Ramos (cell line): ENCODE measurements around the gene RCC1.
"Not testable (repeated sequence)": the region's sequence is repeated elsewhere in the genome, so short reads cannot be mapped to it uniquely, and the experiment has no call there.

Experiments used
- in situ Hi-C: fragments of 300-500 bp; cut with MboI; formaldehyde crosslinking; loops from one replicate; pipeline ENCODE4 v1.14.3; 2022; ENCODE audit warnings: low sequenced_read_pairs; ENCODE audit not compliant: unreplicated experiment

The RCC1 gene, protein sequence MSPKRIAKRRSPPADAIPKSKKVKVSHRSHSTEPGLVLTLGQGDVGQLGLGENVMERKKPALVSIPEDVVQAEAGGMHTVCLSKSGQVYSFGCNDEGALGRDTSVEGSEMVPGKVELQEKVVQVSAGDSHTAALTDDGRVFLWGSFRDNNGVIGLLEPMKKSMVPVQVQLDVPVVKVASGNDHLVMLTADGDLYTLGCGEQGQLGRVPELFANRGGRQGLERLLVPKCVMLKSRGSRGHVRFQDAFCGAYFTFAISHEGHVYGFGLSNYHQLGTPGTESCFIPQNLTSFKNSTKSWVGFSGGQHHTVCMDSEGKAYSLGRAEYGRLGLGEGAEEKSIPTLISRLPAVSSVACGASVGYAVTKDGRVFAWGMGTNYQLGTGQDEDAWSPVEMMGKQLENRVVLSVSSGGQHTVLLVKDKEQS

DNA sequence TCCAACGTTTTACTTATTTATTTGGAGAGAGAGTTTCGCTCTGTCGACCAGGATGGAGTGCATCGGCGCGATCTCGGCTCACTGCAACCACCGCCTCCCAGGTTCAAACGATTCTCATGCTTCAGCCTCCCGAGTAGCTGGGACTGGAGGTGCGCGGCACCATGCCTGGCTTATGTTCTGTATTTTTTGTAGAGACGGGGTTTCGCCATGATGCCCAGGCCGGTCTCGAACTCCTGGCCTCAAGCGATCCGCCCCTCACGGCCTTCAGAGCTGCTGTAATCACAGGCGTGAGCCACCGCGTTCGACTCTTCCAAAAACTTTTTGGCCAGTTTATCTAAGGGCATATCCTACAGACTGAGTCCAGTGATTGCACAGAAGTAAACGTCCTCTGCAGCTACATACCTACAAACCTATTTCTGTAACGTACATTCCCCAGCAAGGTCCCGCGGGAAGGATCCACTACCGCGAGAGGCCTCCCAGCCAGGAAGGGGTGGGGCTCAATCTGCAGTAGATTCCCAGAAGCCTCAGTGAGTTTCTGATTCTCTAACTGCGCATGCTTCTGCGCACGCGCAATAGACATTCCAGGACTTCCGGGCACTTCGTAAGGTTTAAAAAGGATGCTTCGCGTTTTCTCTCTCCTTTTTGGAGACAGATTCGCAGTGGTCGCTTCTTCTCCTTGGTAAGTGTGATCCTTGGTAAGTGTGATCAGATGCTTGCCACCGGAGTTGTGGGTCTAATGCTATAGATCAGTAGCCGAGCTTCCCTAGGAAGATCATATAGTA is at the start of gene RCC1:
Gene RCC1, plus strand, starts transcription at position 638 of the 782 bp plus-strand sequence. CDS start 23,824 bp downstream, outside the sequence.
- in situ Hi-C loops, result loop anchor here (10.0 kb wide), 1 partner anchor 261 kb away; no protein-coding TSS in a partner anchor

DNA sequence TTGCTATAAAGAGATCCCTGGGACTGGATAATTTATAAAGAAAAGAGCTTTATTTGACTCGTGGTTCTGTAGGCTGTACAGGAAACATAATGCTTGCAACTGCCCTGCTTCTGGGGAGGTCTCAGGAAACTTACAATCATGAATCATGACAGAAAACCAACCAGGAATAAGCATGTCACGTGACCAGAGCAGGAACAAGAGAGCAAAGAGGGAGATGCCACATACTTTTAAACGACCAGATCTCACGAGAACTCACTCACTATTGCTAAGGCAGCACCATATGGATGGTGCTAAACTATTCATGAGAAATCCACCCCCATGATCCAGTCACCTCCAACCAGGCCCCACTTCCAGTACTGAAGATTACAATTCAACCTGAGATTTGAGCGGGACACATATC is 49.8 kb upstream of the RCC1 start:
- in situ Hi-C loops, result no loop called here

DNA sequence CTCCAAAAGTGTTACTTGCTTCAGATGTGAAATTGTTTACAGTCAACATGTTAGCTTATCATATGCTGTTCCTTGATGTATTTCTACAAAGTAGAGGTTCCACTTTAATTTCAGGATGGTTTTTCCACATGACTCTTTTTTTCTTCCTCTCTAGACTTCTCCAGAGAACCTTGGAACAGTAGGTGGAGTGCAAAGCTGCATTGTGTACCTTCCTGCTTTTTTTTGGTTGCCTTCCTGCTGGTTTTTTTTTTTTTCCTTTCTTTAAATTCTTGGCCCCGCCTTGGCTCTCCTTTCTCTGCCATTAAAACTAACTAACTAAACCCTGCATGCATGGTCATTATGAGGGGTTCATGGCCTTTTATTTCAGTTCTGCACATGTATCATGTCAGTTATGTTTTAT is 48.2 kb upstream of the RCC1 start:
- in situ Hi-C loops, result no loop called here

DNA sequence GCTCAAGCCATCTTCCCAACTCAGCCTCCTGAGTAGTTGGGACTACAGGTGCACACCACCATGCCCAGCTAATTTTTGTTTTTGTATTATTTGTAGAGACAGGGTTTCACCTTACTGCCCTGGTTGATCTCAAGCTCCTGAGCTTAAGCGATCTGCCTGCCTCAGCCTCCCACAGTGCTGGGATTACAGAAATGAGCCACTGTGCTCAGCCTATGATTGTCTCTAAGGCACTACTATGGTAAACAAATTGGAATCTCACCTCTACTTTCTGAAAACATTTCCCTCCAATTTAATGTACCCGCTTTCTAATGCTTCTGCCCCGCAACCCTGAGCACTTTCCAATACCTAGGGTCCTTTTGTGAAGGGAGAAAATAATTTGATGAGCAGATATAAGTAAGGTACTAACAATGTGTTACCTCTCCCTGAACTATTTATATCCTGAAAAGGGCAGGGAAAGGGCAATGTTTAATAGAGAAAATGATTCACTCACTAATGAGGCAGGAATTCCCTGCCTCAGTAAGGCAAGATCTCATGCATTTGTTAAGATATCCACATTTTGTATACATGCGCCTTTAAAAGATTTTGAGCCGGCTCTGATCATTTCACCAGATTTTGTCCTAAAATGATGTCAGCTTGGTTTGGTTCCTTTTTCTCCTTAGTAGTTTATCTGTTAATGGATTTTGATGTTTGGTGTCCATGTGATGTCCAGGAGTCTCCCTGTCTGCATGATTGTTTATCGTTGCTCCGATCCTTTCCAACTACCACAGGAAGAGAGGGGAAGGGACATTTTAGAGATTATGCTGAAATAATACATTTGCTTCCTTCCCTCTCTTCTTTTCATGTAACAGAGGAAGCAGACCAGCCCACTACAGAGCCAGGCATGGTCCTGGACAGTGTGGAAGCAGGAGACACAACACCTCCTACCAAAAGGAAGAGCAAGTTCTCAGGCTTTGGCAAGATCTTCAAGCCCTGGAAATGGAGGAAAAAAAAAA is 47.3 kb upstream of the RCC1 start:
- in situ Hi-C loops, result no loop called here

DNA sequence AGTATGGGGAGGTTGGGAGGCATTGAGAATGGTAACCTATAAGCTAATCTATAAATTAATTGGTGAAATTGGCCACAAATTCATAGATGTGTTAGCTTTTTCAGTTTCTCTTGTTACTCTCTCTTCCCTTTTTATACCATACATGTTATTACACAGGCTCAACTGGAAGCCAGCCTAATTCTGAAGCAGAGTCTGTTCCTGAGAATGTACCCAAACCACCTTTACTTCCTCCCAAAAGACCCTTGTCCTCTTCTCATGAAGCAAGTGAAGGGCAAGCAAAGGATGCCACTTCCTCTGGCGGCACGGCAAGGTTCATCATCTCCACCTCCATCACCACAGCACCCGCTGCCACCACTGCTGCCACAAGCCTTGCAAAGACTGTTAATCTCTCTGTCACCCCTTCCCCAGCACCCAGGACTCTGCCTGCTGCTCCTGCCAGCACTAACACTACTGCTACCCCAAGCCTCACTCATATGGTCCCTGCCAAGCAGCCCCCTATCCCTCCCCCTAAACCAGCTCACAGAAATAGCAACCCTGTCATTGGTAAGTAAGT is 39.5 kb upstream of the RCC1 start:
- in situ Hi-C loops, result no loop called here

DNA sequence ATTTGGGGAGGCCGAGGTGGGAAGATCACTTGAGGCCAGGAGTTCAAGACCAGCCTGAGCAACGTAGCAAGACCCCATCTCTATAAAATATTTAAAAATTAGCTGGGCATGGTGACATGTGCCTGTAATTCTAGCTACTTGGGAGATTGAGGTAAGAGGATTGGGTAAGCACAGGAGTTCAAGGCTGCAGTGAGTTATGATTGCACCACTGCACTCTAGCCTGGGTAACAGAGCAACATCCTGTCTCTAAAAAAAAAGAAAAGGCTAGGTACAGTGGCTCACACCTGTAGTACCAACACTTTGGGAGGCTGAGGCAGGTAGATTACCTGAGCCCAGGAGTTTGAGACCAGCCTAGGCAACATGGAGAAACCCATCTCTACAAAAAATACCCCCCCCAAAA is 35.7 kb upstream of the RCC1 start:
- in situ Hi-C loops, result no loop called here

DNA sequence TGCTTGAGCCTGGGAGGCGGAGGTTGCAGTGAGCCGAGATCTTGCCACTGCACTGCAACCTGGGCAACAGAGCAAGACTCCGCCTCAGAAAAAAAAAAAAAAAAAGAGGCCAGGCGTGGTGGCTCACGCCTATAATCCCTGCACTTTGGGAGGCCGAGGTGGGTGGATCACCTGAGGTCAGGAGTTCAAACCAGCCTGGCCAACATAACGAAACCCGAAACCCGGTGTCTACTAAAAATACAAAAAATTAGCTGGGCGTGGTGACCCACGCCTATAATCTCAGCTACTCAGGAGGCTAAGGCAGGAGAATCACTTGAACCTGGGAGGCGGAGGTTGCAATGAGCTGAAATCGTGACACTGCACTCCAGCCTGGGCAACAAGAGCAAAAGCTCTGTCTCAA is 26.3 kb upstream of the RCC1 start:
- in situ Hi-C loops, result not testable (repeated sequence)

DNA sequence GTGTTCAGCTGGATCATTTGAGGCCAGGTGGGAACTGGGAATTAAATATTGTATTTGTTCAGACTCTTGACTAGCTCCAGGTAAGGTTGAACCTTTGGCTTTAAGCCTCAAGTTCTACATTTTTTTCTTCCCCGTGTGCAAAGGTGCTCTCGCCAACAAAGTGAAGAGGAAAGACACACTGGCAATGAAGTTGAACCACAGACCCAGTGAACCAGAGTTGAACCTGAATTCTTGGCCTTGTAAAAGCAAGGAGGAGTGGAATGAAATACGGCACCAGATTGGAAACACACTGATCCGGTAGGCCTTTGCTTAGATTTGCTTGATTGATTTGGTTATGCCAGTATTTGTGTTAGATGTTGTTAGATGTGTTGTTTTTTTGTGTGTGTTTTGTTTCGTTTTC is 25.5 kb upstream of the RCC1 start:
- in situ Hi-C loops, result no loop called here

DNA sequence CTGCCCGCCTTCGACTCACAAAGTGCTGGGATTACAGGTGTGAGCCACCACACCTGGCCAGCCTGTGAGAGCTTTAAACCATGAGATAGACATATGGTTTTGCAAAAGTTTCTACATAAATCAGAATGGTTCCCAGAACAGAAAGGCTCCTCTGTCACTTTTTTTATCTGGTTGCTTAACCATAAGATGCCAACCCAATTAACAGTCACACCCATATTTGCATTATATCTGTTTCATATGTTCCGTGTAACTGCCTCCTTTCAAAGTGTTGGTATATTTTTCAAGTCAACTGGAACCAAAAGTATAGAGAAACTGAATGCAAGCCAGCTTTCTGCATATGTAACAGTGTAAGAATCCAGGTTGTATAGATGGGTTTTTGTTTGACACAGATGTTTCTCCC is 23.7 kb upstream of the RCC1 start:
- in situ Hi-C loops, result no loop called here

DNA sequence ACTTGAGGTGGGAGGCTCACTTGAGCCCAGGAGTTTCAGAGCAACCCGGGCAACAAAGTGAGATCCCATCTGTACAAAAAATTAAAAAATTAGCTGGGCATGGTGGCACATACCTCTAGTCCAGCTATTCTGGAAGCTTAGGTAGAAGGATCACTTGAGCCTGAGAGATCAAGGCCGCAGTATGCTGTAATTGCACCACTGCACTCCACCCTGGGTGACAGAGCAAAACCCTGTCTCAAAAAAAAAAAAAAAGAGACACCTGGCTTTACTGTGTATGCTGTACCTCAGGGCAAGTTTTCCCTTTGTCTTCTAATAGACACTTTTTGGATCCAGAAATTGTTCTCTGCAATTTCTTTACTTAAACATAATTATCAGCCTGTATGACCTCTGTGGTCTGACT is 23.1 kb upstream of the RCC1 start:
- in situ Hi-C loops, result no loop called here

DNA sequence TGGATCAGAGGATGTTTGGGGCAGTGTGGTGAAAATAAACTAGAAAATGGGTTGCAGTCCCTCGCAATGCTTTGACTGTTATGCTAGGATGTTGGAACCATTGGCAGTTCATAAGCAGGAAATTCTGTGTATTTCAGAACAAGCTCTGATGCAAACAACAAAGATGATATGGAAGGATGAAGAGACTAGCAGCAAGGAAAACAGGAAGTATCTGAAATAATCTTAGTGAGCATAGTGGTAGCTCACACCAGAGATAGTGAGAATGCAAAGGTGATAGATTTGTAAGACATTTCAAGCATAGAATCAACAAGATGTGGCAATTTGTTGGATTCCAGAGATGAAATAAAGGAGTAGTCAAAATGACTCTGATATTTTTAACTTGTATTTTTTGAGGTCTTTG is 11.1 kb upstream of the RCC1 start:
- in situ Hi-C loops, result no loop called here

DNA sequence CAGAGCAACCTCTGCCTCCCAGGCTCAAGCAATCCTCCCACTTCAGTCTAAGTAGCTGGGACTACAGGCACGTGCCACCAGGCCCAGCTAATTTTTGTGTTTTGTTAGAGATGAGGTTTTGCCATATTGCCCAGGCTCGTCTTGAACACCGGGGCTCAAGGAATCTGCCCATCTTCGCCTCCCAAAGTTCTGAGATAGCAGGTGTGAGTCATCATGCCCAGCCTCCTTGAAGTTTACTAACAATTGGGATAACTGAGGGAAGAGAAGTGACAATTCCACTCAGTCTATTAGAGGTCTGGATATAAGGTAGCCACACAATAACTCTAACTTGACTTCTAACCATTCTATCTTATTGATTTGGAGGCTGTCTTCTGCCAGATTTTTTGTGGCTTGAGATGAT is 6.3 kb upstream of the RCC1 start:
- in situ Hi-C loops, result no loop called here

DNA sequence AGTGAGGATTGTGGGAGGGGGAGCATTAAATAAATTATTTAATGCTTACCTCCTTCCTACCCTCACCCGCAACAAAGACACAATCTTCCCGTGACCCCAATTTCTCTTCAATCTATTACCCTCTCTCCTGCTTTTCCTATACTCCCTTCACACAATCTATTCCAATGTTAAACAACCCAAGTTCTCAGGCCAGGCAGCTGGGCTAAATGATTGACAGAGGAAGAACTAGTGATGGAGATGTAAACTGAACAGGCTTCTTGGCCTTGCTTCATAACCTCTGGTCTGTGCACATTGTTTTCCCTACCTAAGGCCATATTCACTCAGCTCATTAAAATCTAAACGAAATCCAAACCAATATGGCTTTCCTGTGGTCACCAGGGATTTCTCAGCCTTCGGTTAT is 3.9 kb upstream of the RCC1 start:
- in situ Hi-C loops, result loop anchor here (10.0 kb wide), 1 partner anchor 257 kb away; no protein-coding TSS in a partner anchor

DNA sequence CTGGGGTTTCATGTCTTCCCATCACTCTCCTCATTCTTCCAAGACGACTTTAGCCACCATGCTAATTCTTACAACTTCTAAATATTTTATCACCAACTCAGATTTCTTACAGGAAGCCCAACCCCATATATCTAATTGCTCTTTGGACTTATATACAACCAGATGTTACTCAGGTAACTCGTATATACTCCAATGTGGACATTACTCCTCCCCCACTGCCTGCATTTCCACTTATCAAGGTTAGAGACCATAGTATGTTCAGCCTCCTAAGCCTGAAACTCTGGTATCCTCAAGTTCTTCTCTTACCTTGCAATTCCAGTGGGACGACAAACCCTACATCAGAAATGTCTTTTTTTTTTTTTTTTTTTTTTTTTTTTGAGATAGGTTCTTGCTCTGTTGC is 2.7 kb upstream of the RCC1 start:
- in situ Hi-C loops, result loop anchor here (10.0 kb wide), 1 partner anchor 258 kb away; no protein-coding TSS in a partner anchor

DNA sequence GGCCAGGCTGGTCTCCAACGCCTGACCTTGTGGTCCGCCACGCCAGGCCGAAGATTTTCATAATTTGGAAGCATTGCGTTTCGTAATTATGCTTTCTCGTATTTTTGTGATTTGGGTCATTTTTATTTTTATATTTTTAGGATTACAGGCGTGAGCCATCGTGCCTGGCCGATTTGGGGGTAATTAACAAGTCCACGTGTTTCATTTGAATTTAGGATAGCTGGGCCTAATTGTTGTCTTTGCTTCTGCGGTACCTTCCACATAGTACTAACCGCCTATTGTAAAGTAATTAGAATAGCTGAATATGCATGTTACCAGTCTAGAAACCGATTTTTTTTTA is 1.0 kb downstream of the RCC1 start:
- in situ Hi-C loops, result loop anchor here (10.0 kb wide), 1 partner anchor 262 kb away; no protein-coding TSS in a partner anchor

DNA sequence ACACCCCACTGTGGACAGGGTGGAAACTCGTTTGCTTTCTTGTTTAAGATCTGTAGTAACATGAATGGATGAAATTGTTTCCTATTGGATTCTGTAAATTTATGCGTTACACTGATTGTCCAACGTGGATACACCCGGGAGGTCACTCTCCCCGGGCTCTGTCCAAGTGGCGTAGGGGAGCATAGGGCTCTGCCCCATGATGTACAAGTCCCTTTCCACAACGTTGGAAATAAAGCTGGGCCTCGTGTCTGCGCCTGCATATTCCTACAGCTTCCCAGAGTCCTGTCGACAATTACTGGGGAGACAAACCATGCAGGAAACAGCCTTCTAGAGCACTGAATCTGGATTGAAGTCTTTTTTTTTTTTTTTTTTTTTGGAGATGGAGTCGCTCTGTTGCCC is 1.4 kb downstream of the RCC1 start:
- in situ Hi-C loops, result loop anchor here (10.0 kb wide), 1 partner anchor 262 kb away; no protein-coding TSS in a partner anchor

DNA sequence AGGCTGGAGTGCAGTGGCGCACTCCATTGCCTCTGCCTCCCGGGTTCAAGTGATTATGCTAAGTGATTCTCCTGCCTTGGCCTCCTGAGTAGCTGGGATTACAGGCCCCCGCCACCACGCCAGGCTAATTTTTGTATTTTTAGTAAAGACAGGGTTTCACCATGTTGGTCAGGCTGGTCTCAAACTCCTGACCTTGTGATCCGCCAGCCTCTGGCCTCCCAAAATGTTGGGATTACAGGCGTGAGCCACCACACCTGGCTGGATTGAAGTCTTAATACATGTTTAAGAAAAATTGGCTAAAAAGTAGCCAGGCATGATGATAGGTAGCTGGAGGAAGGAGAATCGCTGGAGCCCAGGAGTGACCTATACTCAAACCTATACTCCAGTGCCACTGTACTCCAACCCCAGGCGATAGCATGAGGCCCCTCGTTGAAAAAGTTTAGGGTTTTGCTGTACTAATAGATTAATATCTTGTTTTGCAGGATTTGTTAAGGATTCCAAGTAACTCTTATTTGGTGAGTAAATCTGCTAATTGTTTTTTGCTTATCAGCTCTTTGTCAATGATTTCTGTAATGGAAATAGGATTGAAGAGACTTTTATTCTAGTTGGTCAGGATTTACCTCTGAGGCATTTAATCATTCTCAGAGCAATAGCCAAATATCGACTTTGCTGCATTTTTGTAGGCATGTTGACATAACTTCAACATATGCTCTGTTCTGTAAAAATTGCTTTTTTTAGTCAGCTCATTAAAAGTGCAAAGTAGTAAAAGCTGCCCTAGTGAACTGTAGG is 2.0 kb downstream of the RCC1 start:
- in situ Hi-C loops, result loop anchor here (10.0 kb wide), 1 partner anchor 263 kb away; no protein-coding TSS in a partner anchor

DNA sequence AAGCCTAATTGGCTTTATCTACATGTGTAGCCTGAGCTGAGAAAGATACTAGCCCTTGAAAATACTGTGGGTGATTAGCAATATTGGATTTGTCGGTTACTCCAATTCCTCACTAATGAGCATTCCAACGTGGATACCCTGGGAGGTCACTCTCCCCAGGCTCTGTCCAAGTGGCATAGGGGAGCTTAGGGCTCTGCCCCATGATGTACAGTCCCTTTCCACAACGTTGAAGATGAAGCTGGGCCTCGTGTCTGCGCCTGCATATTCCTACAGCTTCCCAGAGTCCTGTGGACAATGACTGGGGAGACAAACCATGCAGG is 2.6 kb downstream of the RCC1 start:
- in situ Hi-C loops, result loop anchor here (10.0 kb wide), 1 partner anchor 264 kb away; no protein-coding TSS in a partner anchor

DNA sequence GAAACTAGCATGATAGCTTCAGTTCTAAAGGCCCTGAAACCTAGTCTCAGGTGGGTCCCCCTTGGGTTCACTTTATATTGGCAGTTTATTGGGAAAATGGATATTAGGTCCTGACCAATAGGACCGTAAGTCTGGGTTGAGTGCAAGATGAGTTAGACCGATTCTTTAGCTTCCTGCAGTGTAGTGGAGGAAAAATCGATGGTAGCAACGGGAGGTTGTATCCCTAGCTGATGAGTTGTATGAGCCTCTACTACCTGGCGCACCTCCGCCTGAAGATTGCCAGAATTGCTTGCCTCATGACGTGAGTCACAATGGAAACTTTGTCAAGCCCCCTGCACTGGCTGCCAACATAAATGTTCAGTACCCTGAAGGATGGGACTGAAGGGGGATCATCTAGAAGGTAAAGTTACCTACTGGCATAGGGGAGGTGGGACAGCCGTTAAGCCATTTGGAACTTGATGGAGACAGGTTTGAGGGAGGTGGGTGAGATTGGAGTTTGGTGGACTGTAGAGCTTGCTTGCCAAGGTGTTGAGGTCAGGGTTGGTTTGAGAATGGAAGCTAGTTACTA is 3.9 kb downstream of the RCC1 start:
- in situ Hi-C loops, result loop anchor here (10.0 kb wide), 1 partner anchor 265 kb away; no protein-coding TSS in a partner anchor
